ENCODE measurements around the gene LCN10. TPM values are rescaled to one million over a fixed set of nuclear protein-coding genes. Genes with fewer than 3 reads are reported as not detected.
A peak's percentile ranks its signal among the peaks of the same experiment; 100 is the strongest.

The LCN10 gene
- total and polyA plus RNA-seq, 9 of the 15 experiments (the other 6 are each of a cell fraction or from before 2014, with no cell fraction given): 0.10 to 0.21 (median 0.14) TPM; not detected in 6

- BruUV-seq (replicated peaks): no TSS peak
- TF ChIP-seq FOS (IDR thresholded peaks at IDR 0.05; ENCODE audit: extremely low read depth, insufficient read length): peak; percentile 44
- peak; percentile 78 for TF ChIP-seq JUN (IDR thresholded peaks at IDR 0.05; ENCODE audit: borderline replicate concordance, low read depth, low read length)
- TF ChIP-seq JUN (CRISPR knock-in tag; IDR thresholded peaks at IDR 0.05; ENCODE audit: borderline replicate concordance): no peak
- 0 out of 2 replicates have a peak, but pooled peaks have one; percentile 10 for TF ChIP-seq CTBP1 (IDR thresholded peaks at IDR 0.05; ENCODE audit: borderline replicate concordance)
- peak; percentile 11; the same call in 1 of the 2 replicates for TF ChIP-seq NFE2 (IDR thresholded peaks at IDR 0.05; ENCODE audit: low read depth)
- TF ChIP-seq ARID1B (IDR thresholded peaks at IDR 0.05): peak; percentile 65
- peak; percentile 88 for TF ChIP-seq JUND (IDR thresholded peaks at IDR 0.05; ENCODE audit: borderline replicate concordance, low read depth, low read length)
- peak; percentile 85; the same call in 1 of the 3 replicates for TF ChIP-seq JUND (tag; IDR thresholded peaks at IDR 0.05; ENCODE audit: borderline replicate concordance, low read depth, low read length)
- peak; percentile 95 for TF ChIP-seq FOSL1 (tag; conservative IDR thresholded peaks at IDR 0.05)
- TF ChIP-seq KLF1 (tag; IDR thresholded peaks at IDR 0.05): 0 out of 2 replicates have a peak, but pooled peaks have one; percentile 37
- peak; percentile 43 for TF ChIP-seq SMARCA4 (IDR thresholded peaks at IDR 0.05)
- TF ChIP-seq ZEB2 (IDR thresholded peaks at IDR 0.05): peak; percentile 66
- peak; percentile 71; the same call in 1 of the 2 replicates for TF ChIP-seq MYNN (IDR thresholded peaks at IDR 0.05)
- TF ChIP-seq MYNN (CRISPR knock-in tag; IDR thresholded peaks at IDR 0.05): no peak
- TF ChIP-seq SMARCC2 (IDR thresholded peaks at IDR 0.05; ENCODE audit: low read depth): no peak
- peak; percentile 34 for TF ChIP-seq CBFA2T3 (IDR thresholded peaks at IDR 0.05)
- no peak for TF ChIP-seq GTF2F1 (IDR thresholded peaks at IDR 0.05; ENCODE audit: low read depth, low read length)
- peak; percentile 81 for TF ChIP-seq ATF3 (IDR thresholded peaks at IDR 0.05)
- TF ChIP-seq ATF3 (CRISPR knock-in tag; conservative IDR thresholded peaks at IDR 0.05): no peak
- 0 out of 2 replicates have a peak, but pooled peaks have one; percentile 12 for TF ChIP-seq HMGXB4 (CRISPR knock-in tag; IDR thresholded peaks at IDR 0.05)
- 0 out of 2 replicates have a peak, but pooled peaks have one; percentile 40 for TF ChIP-seq SMARCE1 (IDR thresholded peaks at IDR 0.05)
Measured at GRCh38 chr9:136693490-136694162, 49.1 kb downstream of the LCN10 start.

More at GRCh38 chr9:136693490-136694162, 49.1 kb downstream of the LCN10 start:
- H3K79me2 ChIP-seq (ENCODE audit: control insufficient read depth, insufficient read depth, low read length): no peaks in the 10 kb centered on the region
- intact Hi-C loops (cut with micrococcal nuclease): loop anchor here (5.0 kb wide), 2 partner anchors 46 to 206 kb away; no protein-coding TSS in a partner anchor
- ChIA-PET CTCF (ENCODE audit: low intra/inter-chr PET ratio) (interaction anchor here (0.6 to 1.5 kb wide), 3 partner anchors 47 to 382 kb away, joined by 3 to 12 read pairs (median 4); no protein-coding TSS in a partner anchor), POLR2A (interaction anchor here (1.9 kb wide), 1 partner anchor 30 kb away, joined by 5 read pairs; no protein-coding TSS in a partner anchor)
- peak overlapping the region; percentile 49; the same call in 1 of the 2 replicates for H3K4me2 ChIP-seq (ENCODE audit: insufficient read depth, low read length)
- peak; percentile 79 to 85 (median 84) for DNase-seq (ENCODE audit: extremely low read depth in 1 of 4, low spot score in 3 of 4)
- peak; percentile 69 for FAIRE-seq
- H3K4me3 ChIP-seq: no peak overlapping the region
- H3K9ac ChIP-seq (ENCODE audit: insufficient read depth in 1 of 2, low read depth in 2 of 2, low read length in 2 of 2): peak overlapping the region in 1 of 2 experiments; percentile 15; a peak in 1 of 4 replicates
- no peak overlapping the region for H3K27ac ChIP-seq (ENCODE audit: extremely low read depth, low read depth, low read length)
- no peaks in the 10 kb centered on the region for H3K9me3 ChIP-seq (replicated peaks; ENCODE audit: control insufficient read depth, insufficient read depth, low read depth, low read length)
- H4K20me1 ChIP-seq (replicated peaks; ENCODE audit: control insufficient read depth, insufficient read depth, low read length): no peaks in the 10 kb centered on the region
- H3K27me3 ChIP-seq (ENCODE audit: control insufficient read depth in 2 of 2, insufficient read depth in 2 of 2, low read length in 2 of 2): no peaks in the 10 kb centered on the region
- no peaks in the 10 kb centered on the region for H3K36me3 ChIP-seq (ENCODE audit: control insufficient read depth, insufficient read depth, low read length)
- 20% methylated on average over 14 of the region's 15 CpGs for WGBS (ENCODE audit: insufficient coverage, low coverage, missing lambda C conversion rate)
- no peaks in the 10 kb centered on the region for H3K9me1 ChIP-seq (ENCODE audit: control insufficient read depth, insufficient read depth, low read length)
- peak; percentile 82 for ATAC-seq
- in situ Hi-C loops (cut with MboI): no loop called here
- H2AFZ ChIP-seq (ENCODE audit: low read depth, low read length): no peak overlapping the region
- peaks cover 9 to 76% of the 10 kb centered on the region in 2 experiments; a peak in 4 of 5 replicates for H3K4me1 ChIP-seq (replicated peaks in 1 of 2; ENCODE audit: control insufficient read depth in 2 of 2, insufficient read depth in 2 of 2, low read length in 2 of 2)
